Superior temporal gyrus (tissue), 1 donor: ENCODE data around the gene TRIM2.

Experiments
- DNase-seq: peaks from one replicate; pipeline ENCODE4 v3.0.0-alpha.2; 2016; ENCODE audit errors: extremely low spot score

TRIM2 gene

DNA sequence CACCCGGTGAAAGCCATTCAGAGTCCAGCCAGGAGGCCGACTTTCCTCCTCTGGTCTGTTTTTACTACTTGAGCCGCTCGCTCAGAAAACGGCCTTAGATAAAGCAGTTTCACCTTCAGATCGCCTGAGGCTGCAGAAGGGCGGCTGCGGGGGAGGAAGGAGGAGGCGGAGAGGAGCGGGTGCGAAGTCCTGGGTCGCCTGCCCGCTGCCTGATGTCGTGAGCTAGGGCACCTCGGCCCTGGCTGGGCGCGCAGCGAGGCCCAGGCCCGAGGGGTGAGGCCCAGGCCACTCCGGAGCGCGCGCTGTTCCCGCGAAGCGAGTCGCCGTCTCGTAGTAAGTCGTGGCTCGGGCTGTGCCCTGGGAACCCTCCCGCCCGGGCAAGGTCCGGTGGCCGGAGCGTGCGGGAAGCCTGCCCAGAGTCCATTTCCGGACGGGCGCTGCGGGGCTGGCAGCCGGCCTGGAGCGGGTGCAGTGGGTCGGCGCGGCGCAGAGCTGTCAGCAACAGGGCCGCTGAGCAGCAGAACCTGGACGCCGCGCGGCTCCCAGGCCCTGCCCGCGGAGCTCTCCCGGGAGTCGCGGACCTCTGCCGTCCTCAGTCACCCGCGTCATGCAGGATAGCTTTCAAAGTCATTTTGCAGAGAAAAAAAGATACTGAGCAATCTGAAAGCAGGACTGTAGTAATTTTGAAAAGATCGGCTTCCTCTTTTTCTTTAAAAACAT, 18.6 kb downstream of the TRIM2 start:
- no peak for DNase-seq

DNA sequence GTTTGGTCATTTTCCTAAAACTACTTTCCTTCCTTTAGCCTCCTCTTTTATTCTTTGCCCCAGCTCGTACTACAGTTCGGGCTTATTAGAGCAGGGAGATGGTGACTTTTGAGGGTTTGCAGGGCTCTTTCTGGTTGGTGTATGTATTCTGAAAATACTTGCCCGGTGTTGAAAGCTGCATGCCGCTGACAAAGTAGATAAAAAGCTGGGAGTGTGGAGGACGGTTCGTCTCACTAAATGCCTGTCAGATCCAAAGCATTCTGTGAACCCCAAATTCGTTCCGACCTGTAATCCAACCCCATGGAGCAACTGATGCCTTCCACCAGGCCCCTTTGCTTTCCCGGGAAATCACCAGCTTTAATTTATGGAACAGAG, 19.2 kb downstream of the TRIM2 start:
- DNase-seq = no peak

DNA sequence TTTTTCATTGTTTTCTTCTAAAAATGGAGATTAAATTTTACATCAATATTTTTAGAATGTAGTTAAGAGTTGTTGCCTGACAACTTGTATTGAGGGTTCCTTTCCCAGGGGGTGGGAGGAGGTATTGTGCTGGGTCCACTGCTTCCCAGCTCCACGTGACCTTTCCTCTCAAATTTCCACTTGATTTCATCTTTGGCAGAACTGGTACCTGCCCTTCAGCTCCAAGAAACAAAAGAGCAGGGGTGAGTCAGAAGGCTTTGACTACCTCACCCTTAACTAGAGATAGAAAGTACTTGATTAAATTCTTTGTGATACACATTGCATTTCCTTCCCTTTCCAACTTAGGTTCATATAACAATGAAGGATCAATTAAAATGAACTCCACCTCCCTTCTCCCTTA, 19.7 kb downstream of the TRIM2 start:
- DNase-seq = no peak

DNA sequence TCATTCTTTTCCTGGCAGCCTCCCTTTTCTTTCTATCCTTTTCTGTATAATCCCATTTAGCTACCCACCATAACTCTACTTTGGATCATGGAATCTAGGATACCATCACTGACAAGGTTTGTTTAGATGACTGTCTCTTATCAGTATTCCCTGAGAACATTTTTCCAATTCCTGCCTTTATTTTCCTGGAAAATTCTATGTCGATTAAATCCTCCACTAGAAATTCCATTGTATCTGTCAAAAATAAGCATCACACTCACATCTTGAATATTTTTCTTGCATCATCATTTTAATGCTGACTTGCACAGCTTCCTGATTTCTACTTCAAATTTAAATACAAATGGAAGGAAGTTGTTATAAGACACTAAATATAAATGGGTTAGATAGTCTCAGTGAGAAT, 20.2 kb downstream of the TRIM2 start:
- no peak for DNase-seq

GRCh38 chr4:153227469-153228075, 23.3 kb downstream of the TRIM2 start:
- DNase-seq = no peak

DNA sequence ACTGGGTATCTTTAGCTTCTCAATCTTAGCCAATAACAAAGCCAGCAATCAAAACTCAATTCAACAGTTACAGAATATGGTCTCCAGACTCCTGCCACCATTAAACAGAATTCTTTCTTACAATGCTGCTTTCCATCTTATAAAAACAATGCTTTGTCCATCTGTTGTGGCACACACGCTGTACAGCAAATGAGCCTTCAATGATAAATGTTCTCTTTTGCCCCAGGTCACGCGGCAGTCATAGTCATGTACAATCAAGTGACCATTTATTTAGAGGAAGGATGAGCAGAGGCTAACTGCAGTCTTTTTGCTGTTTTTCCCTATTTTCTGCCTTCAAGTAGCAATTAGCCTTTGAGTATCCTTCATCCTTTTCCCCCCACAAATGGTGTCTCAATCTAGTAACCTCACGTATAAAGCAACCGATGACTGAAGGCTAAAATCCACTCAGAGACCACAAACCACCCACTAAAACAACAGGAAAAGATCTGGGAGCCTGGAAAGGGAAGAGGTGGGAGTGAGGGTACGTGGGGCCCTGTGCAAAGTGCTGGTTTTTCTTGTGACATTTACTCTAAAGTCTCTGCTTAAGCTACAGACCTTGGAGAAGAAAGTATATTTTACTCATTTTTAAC, 24.4 kb downstream of the TRIM2 start:
- DNase-seq = no peak

DNA sequence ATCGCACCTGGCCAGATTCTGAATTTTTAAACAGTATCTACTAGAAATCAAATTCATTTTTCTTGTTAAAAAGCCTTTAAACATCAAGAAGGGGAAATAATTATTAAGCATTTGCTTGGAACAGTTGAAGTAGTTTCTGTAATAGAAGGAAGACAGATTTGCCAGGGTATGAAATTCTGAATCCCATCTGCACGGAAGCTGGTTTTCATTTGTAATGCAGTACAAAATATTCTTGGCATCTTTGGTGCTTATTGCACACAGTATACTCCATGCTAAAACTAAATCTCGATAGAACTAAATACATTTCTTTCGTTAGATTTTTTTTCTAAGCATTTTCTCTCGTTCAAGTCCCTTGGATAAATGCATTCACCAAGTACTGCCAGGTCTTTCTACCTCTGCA, 25.3 kb downstream of the TRIM2 start:
- no peak for DNase-seq

DNA sequence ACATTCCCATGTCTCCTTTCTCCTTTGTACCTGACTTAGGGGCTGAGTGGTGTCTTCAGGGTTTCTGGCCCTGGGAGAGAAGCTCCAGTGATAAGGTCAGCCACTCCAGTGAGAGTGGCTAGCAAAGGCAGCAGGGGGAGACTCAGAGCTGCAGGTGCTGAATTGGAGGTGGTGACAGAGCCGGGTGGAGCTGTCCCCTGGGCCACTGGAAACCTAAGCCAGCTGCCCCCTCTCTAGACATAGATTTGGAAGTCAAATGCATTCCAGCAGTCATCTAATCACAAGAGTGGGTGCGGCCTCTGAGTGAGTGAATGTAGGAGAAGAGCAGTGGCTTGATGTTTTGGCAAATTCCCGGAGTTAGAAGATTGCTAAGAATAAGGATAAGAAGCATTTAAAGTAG, 28.5 kb downstream of the TRIM2 start:
- no peak for DNase-seq

GRCh38 chr4:153233761-153234371, 29.6 kb downstream of the TRIM2 start:
- DNase-seq = peak; percentile 59

DNA sequence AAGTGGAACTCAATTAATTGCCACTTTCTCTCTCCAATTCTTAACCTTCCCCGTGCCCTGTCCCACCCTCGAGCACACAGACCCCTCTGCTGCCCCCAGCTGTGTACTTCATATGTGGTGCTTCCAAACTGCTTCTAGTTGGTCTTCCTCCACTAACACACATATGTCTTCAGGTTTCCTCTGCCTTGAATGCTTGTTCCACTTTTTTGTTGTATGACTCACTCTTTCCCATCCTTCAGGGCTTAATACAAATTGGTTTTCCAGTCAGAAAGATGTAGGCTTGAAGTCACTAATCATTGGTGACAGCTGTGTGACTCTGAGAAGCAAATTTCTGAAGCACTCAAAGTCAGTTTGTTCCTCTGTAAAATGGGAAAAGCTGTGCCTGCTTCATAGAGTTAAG, 30.6 kb downstream of the TRIM2 start:
- DNase-seq = no peak

DNA sequence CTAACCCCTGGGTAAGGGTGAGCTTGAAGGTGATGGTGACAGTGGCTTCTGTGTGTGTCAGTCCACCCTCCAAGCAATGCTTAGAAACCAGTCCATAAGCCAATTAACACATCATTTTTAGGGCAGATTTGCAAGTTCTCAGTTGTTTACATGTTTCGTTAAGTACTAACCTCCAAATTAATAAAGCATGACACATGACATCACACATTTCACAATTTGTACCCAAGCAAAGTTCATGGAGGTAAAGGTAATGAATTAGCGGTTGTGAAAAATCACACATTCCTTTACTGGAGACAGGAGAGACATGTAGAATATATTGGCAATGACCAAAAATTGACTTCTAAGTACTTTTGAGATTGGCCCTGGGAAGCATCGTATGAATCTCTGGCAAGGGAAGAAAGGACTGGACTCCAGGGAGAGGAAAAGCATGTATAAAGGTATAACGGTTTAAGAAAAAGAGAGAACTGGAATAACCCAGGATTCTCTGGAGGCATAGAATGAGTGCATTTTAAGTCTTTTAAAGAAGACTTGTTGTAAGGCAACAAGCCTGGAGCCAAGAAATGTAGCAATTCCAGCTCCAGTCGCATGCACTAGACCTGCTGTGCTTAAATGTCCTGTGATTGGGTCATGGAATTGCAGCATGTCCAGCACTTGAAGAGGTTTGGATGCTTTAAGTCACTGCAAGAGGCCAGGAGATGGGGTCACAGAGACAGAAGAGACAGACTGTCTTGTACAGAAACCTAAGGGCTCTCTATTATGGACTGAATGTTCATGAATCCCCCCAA, 34.1 kb downstream of the TRIM2 start:
- DNase-seq = no peak

- DNase-seq = no peak
Measured at GRCh38 chr4:153239409-153239808, 35.2 kb downstream of the TRIM2 start.

GRCh38 chr4:153241295-153241694, 37.1 kb downstream of the TRIM2 start:
- DNase-seq = no peak

DNA sequence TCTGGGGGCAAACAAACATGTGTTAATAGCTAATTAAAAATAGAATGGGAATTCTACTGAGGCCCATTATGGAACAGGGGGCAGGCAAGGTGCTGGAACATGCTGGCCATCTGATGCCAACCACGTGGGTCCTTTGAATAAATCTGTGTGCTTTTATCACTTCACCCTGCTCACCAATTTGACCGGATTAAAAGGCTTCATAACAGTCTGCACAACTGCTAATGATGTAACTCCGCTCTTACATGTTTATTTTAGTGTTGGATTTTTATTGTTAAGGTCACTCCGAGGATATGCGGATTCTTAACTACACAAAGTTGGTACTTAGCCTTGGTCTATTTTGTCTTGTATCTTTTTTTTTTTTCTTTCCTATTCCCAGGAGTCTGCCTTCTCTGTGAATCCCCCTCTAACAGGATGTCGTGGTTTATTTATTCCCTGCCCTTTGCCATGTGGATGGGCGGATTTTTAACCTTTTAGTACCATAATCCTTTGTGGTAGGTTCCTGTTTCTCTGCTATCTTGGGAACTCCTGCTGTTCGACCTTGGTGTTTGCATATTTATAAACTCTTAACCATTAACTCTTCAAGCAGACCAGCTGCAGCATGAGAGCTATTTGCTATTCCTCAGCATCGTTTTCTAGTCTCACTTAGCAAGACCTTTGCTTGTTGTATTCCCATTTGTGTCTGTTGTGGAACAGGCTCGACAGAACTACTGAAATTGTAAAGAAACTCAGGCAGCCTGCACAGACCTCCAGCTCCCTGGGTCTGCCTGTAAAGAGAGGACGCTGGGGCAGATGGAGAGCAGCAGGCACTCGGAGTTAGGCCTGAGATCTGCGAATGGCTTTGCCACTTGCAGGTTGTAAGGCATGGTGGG, 38.0 kb downstream of the TRIM2 start:
- DNase-seq = no peak

GRCh38 chr4:153242839-153243324, 38.6 kb downstream of the TRIM2 start:
- DNase-seq = no peak

- DNase-seq = no peak
Measured at GRCh38 chr4:153243468-153243867, 39.2 kb downstream of the TRIM2 start.

DNA sequence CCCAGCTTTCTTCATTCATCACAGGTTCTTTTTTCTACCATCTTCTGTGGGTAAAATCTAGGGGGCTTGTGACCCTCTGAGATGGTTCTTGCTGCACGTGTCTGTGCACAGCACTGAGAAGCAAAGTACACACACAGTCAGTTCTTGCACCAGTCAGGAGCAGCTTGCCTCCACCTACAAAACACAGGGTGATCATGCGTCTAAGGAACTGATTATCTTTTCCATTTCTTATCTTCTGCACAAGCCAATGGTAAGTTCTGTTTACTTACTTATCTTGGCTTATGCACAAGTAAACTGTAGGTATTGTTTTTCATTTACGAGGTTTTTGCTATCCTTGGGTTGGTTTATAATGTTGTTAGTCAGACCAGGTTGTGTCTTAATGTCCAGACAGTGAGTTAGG, 40.7 kb downstream of the TRIM2 start:
- DNase-seq = no peak

- DNase-seq = no peak
Measured at GRCh38 chr4:153245775-153246174, 41.5 kb downstream of the TRIM2 start.

- no peak for DNase-seq
Measured at GRCh38 chr4:153246446-153247115, 42.3 kb downstream of the TRIM2 start.

DNA sequence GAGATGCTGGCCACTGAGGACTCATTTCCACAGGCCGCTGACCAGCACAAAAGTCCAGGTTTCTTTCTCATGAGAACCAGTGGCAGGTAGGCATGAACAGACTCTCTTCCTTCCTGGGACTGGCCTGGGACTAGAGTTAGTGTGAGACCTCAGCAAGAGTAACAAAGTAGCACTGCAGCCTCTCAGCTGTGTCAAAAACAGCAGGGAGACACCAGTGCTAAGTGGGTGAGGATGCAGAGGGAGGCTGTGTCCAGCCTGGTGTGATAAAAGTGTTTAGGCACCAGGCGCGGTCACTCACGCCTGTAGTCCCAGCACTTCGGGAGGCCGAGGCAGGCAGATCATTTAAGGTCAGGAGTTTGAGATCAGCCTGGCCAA, 42.9 kb downstream of the TRIM2 start:
- no peak for DNase-seq
